Measurements from ENCODE around the gene AP2A2. TPM values are rescaled to one million over a fixed set of nuclear protein-coding genes. Genes with fewer than 3 reads are reported as not detected.

The AP2A2 gene
- total RNA-seq, 2 donors from 2014 or later, result 79.4 to 97.7 TPM

GRCh38 chr11:905952-906351 is 19.7 kb upstream of the AP2A2 start:
- no peaks in the 10 kb centered on the region for H3K27me3 Mint-ChIP-seq (ENCODE audit: insufficient read depth)
- Histone ChIP-seq H3K4me1 (ENCODE audit: control insufficient read depth, insufficient read depth, low read length) (peaks cover 2% of the 10 kb centered on the region), H3K27ac (ENCODE audit: low read depth, low read length) (no peak overlapping the region), H3K4me3 (ENCODE audit: low read length) (no peak overlapping the region), H3K9me3 (ENCODE audit: control insufficient read depth, low read length) (no peaks in the 10 kb centered on the region), H3K27me3 (ENCODE audit: control insufficient read depth, insufficient read depth, low read length, poor library complexity, severe bottlenecking) (no peaks in the 10 kb centered on the region), H3K9ac (ENCODE audit: extremely low read depth, low read length, poor library complexity, severe bottlenecking) (no peak overlapping the region), H3K36me3 (ENCODE audit: control insufficient read depth, insufficient read depth, low read length) (peaks cover 34% of the 10 kb centered on the region)
- H3K9me3 Mint-ChIP-seq, result no peaks in the 10 kb centered on the region
- TF ChIP-seq CTCF (conservative IDR thresholded peaks at IDR 0.05), result no peak
- no peak for DNase-seq
- WGBS, 2 experiments (ENCODE audit: insufficient coverage in 1 of 2, insufficient read length in 1 of 2), result 96 to 98% methylated on average over 4 to 7 of the region's 7 CpGs
- H3K27ac Mint-ChIP-seq, result no peak overlapping the region
- H3K4me1 Mint-ChIP-seq, result peaks cover 2% of the 10 kb centered on the region
- H3K4me3 Mint-ChIP-seq, result no peak overlapping the region
- peaks cover 39% of the 10 kb centered on the region for H3K36me3 Mint-ChIP-seq (ENCODE audit: low read depth)

DNA sequence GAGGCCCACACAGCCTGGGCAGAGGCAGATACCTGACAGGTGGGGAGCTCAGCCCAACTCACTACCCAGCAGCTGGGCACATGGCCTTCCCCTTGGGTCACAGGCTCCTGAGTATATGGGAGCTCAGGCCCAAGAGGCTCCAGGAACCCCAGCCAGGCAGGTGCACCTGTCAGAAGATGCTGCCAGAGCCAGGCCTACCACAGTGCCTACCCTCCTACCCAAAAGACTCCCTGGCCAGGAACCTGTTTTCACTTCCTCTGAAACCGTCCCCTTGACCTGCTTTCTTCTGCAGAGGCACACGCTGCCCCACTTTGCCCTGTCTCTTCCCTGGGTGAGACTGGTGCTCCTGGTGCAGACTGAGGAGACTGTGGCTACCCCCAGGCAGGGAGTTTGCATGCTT is 18.0 kb upstream of the AP2A2 start:
- no peak overlapping the region for H3K4me3 ChIP-seq (ENCODE audit: low read length)
- no peak overlapping the region for H3K27ac ChIP-seq (ENCODE audit: low read depth, low read length)
- H3K27ac Mint-ChIP-seq, result no peak overlapping the region
- H3K4me3 Mint-ChIP-seq, result no peak overlapping the region
- TF ChIP-seq CTCF (conservative IDR thresholded peaks at IDR 0.05), result no peak
- peaks cover 28% of the 10 kb centered on the region for H3K36me3 Mint-ChIP-seq (ENCODE audit: low read depth)
- WGBS, 2 experiments (ENCODE audit: insufficient coverage in 1 of 2, insufficient read length in 1 of 2), result 93 to 94% methylated on average over 2 of the region's 2 CpGs
- H3K4me1 ChIP-seq (ENCODE audit: control insufficient read depth, insufficient read depth, low read length), result peaks cover 6% of the 10 kb centered on the region
- H3K4me1 Mint-ChIP-seq, result peaks cover 6% of the 10 kb centered on the region
- H3K9ac ChIP-seq (ENCODE audit: extremely low read depth, low read length, poor library complexity, severe bottlenecking), result no peak overlapping the region
- peaks cover 23% of the 10 kb centered on the region for H3K36me3 ChIP-seq (ENCODE audit: control insufficient read depth, insufficient read depth, low read length)
- no peaks in the 10 kb centered on the region for H3K9me3 ChIP-seq (ENCODE audit: control insufficient read depth, low read length)
- DNase-seq, result no peak
- no peaks in the 10 kb centered on the region for H3K9me3 Mint-ChIP-seq
- H3K27me3 Mint-ChIP-seq (ENCODE audit: insufficient read depth), result no peaks in the 10 kb centered on the region
- H3K27me3 ChIP-seq (ENCODE audit: control insufficient read depth, insufficient read depth, low read length, poor library complexity, severe bottlenecking), result no peaks in the 10 kb centered on the region

- Histone ChIP-seq H3K4me3 (ENCODE audit: low read length) (no peak overlapping the region), H3K9me3 (ENCODE audit: control insufficient read depth, low read length) (no peaks in the 10 kb centered on the region), H3K27ac (ENCODE audit: low read depth, low read length) (no peak overlapping the region), H3K27me3 (ENCODE audit: control insufficient read depth, insufficient read depth, low read length, poor library complexity, severe bottlenecking) (no peaks in the 10 kb centered on the region), H3K36me3 (ENCODE audit: control insufficient read depth, insufficient read depth, low read length) (peaks cover 17% of the 10 kb centered on the region), H3K4me1 (ENCODE audit: control insufficient read depth, insufficient read depth, low read length) (peaks cover 6% of the 10 kb centered on the region), H3K9ac (ENCODE audit: extremely low read depth, low read length, poor library complexity, severe bottlenecking) (no peak overlapping the region)
- Mint-ChIP-seq H3K36me3 (ENCODE audit: low read depth) (peaks cover 22% of the 10 kb centered on the region), H3K4me1 (peaks cover 6% of the 10 kb centered on the region), H3K9me3 (no peaks in the 10 kb centered on the region), H3K4me3 (no peak overlapping the region), H3K27ac (no peak overlapping the region), H3K27me3 (ENCODE audit: insufficient read depth) (no peaks in the 10 kb centered on the region)
- 93 to 94% methylated on average over 4 to 5 of the region's 5 CpGs for WGBS, 2 experiments (ENCODE audit: insufficient coverage in 1 of 2, insufficient read length in 1 of 2)
- no peak for DNase-seq
- no peak for TF ChIP-seq CTCF (conservative IDR thresholded peaks at IDR 0.05)
Measured at GRCh38 chr11:908273-908672, 17.4 kb upstream of the AP2A2 start.
